Measurements from ENCODE around the gene CARD19.
"Not testable (repeated sequence)": the region's sequence is repeated elsewhere in the genome, so short reads cannot be mapped to it uniquely, and the experiment has no call there.

The CARD19 gene

DNA sequence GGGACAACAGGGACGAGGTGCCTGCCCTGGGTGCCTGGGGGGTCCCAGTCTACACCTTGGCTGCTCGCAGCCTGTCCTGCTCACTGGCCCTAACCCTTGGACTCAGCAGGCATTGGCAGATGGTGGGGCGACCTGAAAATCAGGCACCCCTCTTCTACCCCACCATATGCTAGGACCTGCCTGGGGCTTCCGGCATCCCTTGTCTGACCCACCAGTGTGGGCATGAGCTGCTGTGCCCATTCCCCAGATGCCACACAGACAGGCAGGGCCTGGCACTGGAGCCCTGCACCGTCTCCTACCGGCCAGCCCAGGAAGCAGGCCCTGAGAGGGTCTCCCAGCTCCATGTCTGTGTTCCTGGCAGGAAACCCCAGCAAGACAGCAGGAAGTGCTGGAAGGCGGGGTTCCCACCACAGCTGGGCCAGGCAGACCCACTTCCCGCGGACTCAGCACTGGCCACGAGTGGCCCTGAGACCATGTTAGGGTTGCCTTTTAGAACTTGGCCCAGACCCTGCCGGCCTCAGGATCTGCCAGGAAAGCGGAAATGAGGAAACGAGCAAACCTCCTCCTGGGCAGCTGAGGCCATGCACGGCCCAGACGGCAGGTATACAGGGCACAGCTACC lies 35.0 kb downstream of the CARD19 start:
- no peak for DNase-seq (ENCODE audit: low read depth, low spot score)

DNA sequence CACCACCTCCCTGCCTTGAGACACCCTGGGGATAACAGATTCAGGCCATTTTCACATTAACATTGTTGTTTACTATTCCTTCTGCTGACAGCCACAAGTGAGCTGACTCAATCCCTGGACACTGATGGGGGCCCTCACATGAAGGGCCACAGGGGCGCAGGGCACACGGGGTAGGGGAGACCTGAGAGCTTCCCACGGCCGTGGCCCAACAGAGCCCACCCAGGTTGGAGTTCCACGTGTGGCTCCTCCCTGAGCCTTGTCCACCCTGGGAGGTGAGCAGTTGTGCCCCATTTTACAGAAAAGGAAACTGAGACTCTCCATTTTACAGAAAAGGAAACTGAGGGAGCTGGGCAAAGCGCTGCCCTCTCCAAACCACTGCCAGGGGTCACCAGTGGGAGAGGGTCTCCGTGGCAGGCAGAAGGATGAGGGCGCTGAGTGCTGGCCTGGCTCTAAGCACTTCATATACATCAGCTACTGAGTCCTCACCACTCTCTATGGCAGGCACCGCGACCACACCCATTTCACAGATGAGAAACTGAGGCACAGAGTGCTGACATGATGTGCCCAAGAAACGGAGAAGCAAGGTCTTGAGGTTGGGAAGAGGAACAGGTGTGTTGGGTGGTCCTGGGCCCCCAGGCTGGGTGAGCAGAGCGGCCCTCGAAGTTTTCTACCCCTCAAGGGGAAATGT lies 35.7 kb downstream of the CARD19 start:
- DNase-seq (ENCODE audit: low read depth, low spot score), result no peak

DNA sequence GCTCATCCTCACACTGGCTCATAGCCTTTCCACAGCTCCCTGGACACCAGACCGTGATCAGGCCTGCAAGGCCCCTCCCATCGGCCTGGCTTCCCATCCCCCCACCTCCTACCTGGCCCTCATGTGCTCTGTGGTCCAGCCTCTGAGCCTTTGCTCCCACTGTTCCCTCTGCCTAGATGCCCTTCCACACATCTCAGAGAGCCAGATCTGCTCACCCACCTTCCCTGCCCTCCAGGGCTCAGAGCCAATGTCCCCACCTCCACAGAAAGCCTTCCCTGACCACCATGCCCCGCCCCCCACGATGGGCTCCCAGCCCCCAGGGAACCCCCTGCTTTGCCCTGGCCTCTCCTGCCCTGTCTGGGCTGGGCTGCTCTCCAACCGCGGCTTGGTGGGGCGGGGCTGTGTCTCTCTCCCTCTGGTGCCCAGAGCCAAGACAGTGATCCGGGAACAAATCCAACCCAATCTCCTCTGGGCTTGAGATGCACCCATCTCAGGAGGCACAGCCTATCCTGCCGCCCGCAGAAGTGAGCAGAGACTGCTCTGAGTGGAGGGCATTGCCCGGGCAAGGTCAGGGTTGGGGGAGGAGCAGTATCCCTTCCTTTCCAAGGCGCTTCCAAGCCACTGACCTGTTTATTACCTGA lies 36.4 kb downstream of the CARD19 start:
- DNase-seq (ENCODE audit: low read depth, low spot score), result no peak

DNA sequence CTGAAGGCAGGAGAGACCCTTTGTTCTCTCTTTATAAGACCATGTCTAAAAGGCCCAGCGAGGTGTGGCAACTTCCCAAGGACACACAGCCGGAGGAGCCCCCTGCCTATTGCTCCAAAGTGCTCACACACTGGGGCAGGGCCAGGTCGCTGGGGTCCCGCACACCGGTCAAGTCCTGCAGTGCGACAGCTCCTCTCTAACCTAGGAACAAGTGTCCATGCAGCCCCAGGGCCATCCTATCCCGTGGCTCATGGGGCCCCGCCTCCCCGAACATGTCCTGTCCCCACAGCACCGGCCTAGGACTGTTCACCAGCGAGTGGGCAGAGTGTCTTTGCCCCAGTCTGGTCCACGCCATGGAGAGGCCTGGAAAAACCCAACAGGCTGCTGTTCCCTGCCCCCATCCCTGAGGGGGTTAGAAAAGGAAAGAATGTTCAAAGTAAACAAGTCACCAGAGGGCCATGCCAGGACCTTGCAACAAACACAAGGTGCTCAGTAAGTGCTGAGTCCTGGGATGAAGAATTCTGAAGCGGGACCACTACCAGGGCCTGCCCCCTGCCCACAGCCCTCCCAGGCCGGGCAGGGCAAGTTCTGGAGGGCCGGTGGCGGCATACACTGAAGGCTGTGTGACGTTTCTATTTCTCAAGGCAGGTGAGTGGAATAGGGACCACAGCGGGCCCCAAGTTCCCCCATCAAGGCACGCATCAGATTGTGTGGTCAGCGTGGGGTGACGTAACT lies 37.1 kb downstream of the CARD19 start:
- no peak for DNase-seq (ENCODE audit: low read depth, low spot score)

DNA sequence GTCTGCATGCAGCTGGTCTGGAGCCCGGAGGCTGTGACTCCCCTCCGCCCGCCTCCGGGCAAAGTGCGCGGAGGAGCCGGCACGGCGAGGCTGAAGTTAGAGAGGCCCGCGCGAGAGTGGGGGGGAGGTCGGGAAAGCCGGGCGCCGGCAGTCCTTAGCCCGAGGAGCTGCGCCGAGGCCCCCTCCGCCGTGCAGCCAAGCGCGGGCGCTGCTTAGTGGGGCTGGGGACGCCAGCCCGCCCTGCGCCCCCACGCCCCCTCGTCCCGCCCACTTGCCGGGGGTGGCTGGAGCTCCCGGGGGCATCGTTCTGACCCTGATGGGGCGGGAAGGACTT lies 37.6 kb downstream of the CARD19 start:
- DNase-seq (ENCODE audit: low read depth, low spot score), result no peak

DNA sequence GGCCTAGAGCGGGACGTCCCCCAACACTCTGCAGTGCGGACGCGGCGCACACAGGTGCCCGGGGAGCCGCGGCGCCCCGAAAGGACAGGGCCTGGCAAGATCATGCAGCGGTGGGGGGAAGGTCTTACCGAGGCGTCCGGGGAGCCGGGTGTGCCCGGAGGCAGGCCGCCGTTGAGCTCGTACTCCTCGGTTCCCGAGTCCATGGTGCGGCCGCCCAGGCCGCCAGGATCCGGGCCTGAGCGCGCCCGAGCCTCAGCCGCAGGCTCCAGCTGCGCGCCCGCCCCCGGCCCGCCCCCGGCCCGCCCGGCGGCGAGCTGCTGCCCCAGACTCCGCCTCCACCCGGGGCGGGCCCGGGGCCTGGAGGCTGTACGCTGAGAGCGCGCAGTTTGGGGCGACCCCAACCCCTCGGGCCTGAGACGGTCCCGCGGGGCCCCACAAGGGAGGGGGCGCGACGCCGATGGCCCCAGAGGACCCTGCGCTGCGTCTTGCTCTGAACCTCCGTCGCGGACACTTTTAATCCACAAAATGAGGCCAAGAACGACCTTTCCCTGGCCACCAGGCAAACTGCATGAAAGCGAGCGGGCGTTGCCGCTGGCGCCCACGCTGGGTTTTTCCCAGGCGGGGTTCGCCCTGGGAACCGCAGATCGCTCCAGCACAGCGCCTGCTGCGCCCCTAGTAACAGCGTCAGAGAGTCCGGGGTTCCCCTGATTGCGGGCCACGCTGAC lies 38.2 kb downstream of the CARD19 start, which contains the start of gene NINJ1:
Gene NINJ1, minus strand, starts transcription at position 237 of the 725 bp plus-strand sequence. Its CDS starts 34 bp downstream, at position 203.
- DNase-seq (ENCODE audit: low read depth, low spot score), result no peak

DNA sequence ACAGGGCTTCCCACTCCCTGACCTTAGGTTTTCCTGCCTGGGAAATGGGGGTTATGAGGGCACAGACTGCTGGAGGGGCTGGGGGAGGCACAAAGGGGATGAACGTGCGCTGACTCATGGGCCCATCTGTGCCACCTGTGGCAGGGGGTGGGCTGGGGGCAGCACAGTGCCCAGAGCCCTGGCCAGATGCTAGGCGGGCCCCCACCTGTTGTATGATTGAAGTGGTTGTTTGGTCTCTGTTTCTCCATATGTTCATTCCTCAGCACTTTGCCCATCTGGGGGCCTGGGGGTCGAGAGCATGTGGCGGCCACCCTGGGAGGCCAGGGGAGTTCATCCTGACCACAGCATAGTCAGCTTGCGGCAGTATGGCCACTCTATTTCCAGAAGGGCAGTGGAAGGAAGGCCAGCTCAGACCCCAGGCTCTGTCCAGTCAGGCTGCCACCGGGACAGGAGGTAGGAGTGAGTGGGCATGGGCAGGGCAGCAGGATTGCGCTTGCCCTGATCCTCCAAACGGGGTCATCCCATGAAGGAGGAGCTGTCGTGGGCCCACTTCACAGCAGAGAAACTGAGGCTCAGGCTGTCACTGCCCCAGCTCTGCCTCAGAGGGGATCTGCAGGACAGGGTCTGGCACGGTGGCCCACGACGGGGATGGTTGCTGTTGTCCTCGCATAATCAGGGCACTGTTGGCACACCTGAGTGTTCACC lies 38.9 kb downstream of the CARD19 start:
- no peak for DNase-seq (ENCODE audit: low read depth, low spot score)

DNA sequence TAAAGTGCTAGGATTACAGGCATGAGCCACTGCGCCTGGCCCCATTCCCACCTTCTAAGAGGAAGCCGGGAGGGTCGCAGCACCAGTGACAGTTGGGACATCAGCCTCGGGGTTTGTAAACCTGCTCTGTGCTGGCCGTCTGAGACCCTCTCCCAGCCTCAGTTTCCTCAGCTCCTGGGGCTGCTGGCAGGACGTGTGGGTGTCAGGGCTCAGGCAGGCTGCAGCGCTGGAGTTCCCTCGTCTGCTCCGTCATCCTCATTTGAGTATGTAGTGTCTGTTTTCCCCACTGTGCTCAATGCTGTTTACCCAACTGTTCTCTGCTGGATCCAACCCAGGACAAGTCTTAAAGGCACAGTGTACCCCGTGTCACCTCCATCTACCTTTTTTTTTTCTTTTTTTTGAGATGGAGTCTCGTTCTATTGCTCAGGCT lies 40.0 kb downstream of the CARD19 start:
- no peak for DNase-seq (ENCODE audit: low read depth, low spot score)

DNA sequence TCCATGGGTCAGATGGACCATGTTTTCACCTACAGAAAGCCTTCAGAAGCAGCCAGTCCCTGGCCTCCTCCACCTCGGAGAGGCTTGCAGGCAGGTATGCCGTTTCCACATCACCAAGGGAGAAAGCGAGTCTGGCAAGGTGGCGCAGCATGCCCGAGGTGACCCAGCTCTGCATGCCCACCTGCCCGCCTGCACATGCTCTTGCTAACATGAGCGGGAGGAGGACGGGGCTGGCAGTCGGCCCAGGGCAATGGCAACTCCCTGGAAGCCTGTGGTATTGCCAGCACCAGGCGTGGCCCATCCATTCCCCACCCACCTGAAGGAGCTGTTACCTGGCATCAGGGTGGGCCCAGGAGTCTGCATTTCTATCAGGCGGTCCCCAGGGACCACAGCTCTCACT lies 41.3 kb downstream of the CARD19 start:
- no peak for DNase-seq (ENCODE audit: low read depth, low spot score)

DNA sequence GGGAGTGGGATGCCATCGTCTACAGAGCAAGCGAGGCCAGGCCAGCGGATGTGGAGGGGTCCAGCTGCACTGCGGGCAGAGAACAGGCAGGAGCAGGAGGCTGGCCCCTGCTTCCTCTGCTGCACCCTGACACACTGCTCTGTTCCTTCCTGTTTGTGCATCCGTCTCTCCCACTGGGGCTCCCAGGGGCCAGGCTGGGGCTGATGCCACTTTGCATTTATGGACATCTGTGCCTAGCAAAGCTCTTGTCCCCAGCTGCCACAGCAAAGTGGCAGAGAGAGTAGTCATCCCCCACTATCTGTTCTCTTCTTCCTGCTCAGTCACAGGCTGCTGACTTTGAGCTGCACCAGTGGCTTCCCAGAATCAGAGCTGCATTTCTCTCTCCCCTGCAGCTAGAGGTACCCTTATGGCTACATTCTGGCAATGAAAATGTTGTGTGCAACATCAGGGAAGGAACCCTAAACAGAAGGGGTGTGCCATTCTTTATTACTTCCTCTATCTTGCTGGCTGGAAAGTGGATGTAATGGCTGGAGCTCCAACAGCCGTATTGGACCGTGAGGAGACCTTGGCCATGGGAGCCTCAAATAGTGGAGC lies 42.3 kb downstream of the CARD19 start:
- DNase-seq (ENCODE audit: low read depth, low spot score), result no peak

DNA sequence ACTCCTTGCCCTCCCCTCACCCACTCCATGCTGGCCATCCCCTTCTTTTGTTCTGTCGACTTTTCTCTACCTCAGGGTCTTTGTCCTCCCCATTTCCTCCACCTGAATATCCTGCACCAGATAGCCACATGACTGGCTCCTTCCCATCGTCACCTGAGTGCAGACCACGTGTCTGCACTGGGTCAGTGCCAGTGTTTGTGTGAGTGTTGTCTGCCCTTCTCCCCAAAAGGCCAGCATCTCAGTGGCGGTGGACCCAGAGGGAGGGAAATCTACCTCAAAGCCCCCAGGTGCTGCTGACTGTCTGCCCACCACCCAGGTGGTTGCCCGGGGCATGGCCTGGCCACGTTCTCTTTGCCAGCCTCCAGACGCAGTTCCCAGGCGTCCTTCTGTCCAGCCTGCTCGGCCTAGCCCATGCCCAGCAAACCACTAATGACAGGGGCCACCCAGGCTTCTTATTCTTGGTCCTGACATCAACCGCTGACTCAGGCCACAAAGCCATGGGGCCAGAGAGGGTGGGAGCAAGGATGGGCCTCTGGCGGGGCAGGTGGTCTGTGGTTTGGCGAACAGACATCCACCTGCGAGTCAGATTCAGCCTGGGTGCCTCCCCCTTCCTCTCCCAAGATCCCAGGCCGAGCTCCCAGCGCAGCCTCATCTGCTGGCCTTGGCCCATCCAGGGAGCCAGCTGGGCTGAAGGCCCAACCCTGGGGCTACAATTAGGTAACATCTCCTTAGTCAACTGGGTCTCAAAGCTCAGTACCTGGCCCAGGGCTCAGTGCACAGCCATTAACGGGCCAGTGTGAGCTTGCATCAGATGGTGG lies 43.6 kb downstream of the CARD19 start:
- DNase-seq (ENCODE audit: low read depth, low spot score), result no peak

DNA sequence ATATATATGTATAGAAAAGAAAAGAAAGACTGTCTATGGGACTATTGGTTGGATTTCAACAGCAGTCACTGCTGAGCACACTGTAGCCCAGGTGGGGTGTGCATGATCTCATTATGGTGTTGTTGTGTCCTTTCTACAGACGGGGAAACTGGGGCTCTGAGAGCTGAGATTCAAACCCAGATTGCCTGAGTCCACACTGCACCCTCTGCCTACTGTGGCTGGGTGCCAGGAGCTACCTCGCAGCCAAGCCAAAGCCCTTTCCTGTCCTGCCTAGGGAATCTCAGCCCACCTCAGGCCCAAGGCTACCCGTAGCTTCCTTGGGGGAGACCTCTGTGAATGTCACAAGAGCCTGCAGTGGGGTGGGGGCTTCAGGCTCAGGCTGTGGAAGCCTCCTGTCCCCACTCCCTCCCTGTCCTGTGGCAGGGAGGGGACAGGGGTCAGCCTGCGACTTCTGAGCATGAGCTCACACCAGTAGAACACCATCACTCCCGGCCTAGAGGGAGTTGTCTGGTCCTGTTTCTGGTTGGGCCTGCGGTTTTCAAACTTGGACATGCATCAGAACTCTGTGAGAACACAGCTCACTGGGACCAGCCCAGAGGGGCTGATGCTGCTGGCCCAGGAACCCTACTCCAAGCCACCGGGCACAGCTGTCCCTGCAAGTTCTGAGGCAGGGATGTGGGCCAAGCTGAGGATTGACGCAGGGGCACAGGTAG lies 45.9 kb downstream of the CARD19 start:
- DNase-seq (ENCODE audit: low read depth, low spot score), result no peak

DNA sequence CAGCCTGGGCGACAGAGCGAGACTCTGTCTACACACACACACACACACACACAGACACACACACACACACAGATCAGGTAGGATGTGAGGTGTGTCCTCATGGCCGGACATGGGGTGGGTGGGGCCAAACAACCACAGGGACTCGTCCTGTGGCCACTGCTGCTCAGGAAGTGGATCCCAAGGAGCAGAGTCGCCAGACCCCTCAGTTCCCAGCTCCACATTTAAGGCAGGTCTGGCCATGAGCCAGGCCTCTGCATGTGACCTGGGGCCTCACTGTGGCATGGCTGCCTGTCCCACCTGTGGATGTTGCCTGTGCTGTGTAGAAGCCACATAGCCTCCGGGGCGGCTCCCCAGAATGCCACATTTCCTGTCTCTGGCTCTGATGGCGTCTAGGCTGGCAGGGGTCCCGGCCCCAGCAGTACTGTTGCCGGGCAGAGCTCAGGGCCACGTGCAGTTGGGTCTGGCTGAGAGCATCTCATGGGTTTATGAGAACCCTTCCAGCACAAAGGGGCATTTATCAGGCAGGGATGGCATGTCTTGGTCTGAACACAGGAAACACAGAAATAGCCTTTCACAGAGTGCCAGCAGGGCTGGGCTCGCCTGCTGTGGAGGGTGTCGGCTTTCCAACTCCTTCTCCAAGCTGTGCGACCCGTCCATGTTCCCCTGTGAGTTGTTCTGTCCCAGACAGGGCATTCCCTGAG lies 48.0 kb downstream of the CARD19 start:
- DNase-seq (ENCODE audit: low read depth, low spot score), result no peak

DNA sequence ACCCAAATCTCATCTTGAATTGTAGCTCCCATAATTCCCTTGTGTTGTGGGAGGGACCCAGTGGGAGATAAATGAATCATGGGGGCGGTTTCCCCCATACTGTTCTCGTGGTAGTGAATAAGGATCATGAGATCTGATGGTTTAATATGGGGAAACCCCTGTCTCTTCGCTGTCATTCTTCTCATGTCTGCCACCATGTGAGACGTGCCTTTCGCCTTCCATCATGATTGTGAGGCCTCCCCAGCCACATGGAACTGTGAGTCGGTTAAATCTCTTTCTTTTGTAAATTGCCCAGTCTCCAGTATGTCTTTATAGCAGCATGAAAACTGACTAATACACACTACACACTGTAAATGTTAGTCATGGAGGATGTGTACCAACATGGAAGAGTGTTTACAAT lies 50.7 kb downstream of the CARD19 start:
- not testable (repeated sequence) for DNase-seq (ENCODE audit: low read depth, low spot score)

DNA sequence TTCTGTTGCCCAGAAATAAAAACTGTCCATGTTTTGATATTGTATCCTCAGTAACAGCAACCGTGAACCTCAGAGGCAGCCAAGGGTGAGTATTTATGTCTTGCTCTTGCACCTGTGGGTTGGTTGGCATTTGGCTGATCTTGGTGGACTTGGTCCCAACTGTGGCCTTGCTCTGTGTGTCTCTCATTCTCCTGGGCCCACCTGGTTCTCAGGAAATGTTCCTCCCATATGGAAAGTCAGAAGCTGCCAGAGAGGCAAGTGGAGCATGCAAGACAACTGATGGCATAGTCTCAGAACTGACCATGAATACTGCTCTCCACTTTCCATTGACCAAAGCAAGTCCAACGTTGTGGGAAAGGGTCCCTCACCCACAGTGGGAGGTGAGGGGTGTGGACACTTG lies 51.6 kb downstream of the CARD19 start:
- DNase-seq (ENCODE audit: low read depth, low spot score), result no peak

DNA sequence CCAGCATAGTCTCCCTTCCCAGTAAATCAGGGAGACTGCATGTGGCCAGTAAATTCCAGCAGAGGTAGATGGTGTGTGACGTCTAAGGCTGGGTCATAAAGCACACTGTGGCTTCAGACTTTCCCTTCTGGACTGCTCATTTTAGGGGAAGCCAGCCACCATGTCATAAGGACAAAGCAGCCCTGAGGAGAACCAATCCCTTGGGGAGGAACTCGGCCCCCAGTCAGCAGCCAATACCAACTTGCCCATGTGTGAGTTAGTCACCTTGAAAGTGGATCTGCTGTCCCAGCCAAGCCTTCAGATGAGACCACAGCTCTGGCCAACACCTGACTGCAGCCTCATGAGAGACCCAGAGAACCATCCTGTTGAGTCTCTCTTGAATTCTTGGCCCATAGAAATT lies 52.7 kb downstream of the CARD19 start:
- no peak for DNase-seq (ENCODE audit: low read depth, low spot score)

DNA sequence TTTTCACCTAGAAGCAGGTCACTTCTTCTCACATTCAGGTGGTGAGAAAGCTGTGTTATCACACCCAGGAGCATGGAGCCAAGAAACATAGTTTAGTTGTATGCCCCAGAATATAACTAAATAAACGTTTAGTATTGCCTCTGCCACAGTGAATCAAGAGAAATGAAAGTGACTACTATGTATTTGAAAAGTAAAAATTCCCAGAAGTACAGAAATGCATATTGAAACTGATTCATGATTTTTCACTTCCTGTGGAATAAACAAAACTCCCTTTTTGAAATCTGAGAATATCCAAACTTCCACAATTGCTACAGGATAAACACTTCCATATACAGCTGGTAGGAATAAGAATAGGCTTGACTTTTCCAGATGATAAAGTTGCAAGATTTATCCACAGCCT lies 53.3 kb downstream of the CARD19 start:
- DNase-seq (ENCODE audit: low read depth, low spot score), result no peak

DNA sequence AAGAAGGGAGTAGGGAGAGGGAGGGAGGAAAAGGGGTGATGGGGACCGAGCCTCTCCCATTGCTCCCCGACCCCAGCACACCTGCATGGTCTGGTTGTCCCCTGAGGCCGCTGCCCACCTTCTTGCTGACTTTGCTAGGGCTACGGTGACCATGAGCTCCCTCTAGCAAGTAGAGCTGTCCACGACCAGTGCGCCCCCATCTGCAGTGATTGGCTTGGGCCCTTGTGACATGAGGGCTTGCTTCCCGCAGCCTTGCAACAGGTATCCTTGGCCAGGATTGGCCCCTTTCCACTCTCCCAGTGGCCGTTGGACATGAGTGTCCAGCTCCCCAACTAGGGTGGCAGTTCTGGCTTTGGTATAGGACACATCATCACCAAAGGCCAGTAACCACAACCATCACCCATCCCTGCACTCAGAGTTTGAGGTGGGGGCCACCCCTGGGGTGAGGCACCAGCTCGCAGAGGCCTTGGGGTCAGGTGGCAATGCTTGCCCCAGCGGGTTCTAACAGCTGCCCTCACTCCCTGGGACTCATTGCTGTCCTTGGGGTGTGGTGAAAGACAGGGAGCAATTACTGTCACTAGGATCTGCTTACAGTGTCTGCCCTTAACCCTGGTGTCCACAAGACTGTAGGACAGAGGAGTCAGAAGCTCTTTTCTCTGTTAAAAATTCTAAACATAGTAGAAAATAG lies 55.2 kb downstream of the CARD19 start:
- DNase-seq (ENCODE audit: low read depth, low spot score), result no peak

Data from brain pericyte (primary cell).